ENCODE measurements around the gene HS3ST3B1. TPM values are rescaled to one million over a fixed set of nuclear protein-coding genes. Genes with fewer than 3 reads are reported as not detected.

The HS3ST3B1 gene
- total RNA-seq, 1 experiment from 2014 or later: 0.33 TPM

- H3K9me2 ChIP-seq (replicated peaks; ENCODE audit: low read length): no peaks in the 10 kb centered on the region
- intact Hi-C loops (cut with micrococcal nuclease): no loop called here
- H3K9me3 ChIP-seq (ENCODE audit: low read length): no peaks in the 10 kb centered on the region
- no TSS peak for BruUV-seq (replicated peaks)
- no peaks in the 10 kb centered on the region for H3K36me3 ChIP-seq (ENCODE audit: low read depth, low read length)
- no peak for DNase-seq
- H3K4me2 ChIP-seq (ENCODE audit: low read length): no peak overlapping the region
- no peak for ATAC-seq
- no peaks in the 10 kb centered on the region for H3K4me1 ChIP-seq (ENCODE audit: insufficient read depth, low read length)
- no peak overlapping the region for H3K9ac ChIP-seq (ENCODE audit: low read length)
- no peak overlapping the region for H3K27ac ChIP-seq (ENCODE audit: low read length)
- ChIA-PET POLR2A (ENCODE audit: unreplicated experiment) (no interaction called here), CTCF (no interaction called here)
- no peaks in the 10 kb centered on the region for H3K79me2 ChIP-seq (ENCODE audit: low read length)
- no peak overlapping the region for H2AFZ ChIP-seq (ENCODE audit: low read length)
- TF ChIP-seq EZH2 (IDR thresholded peaks at IDR 0.05; ENCODE audit: low read length, unreplicated experiment) (no peak), CTCF (conservative IDR thresholded peaks at IDR 0.05; ENCODE audit: low read depth, low read length) (no peak), EZH2phosphoT487 (IDR thresholded peaks at IDR 0.05; ENCODE audit: borderline replicate concordance, low read length) (no peak)
- H3K27me3 ChIP-seq (ENCODE audit: low read length): peaks cover 12% of the 10 kb centered on the region; the same call in 1 of the 2 replicates
- H3K4me3 ChIP-seq (ENCODE audit: low read length): no peak overlapping the region
- H4K20me1 ChIP-seq (ENCODE audit: low read length): no peaks in the 10 kb centered on the region
- H3F3A ChIP-seq (ENCODE audit: low read length, unreplicated experiment): no peaks in the 10 kb centered on the region
Observed at GRCh38 chr17:14361945-14362508, 61.1 kb downstream of the HS3ST3B1 start.

GRCh38 chr17:14366199-14366598, 65.3 kb downstream of the HS3ST3B1 start:
- POLR2A ChIA-PET (ENCODE audit: unreplicated experiment): no interaction called here
- Histone ChIP-seq H3K9me2 (replicated peaks; ENCODE audit: low read length) (no peaks in the 10 kb centered on the region), H2AFZ (ENCODE audit: low read length) (no peak overlapping the region), H3K9me3 (ENCODE audit: low read length) (no peaks in the 10 kb centered on the region), H3K4me2 (ENCODE audit: low read length) (no peak overlapping the region), H3K79me2 (ENCODE audit: low read length) (no peaks in the 10 kb centered on the region), H3K36me3 (ENCODE audit: low read depth, low read length) (no peaks in the 10 kb centered on the region), H4K20me1 (ENCODE audit: low read length) (no peaks in the 10 kb centered on the region), H3K9ac (ENCODE audit: low read length) (no peak overlapping the region), H3F3A (ENCODE audit: low read length, unreplicated experiment) (no peaks in the 10 kb centered on the region), H3K27ac (ENCODE audit: low read length) (no peak overlapping the region), H3K4me1 (ENCODE audit: insufficient read depth, low read length) (no peaks in the 10 kb centered on the region), H3K27me3 (ENCODE audit: low read length) (peaks cover 12% of the 10 kb centered on the region; the same call in 1 of the 2 replicates), H3K4me3 (ENCODE audit: low read length) (no peak overlapping the region)
- no peak for DNase-seq
- BruUV-seq (replicated peaks): no TSS peak
- ATAC-seq: no peak
- intact Hi-C loops (cut with micrococcal nuclease): no loop called here
- CTCF ChIA-PET: no interaction called here
- TF ChIP-seq CTCF (conservative IDR thresholded peaks at IDR 0.05; ENCODE audit: low read depth, low read length) (no peak), EZH2 (IDR thresholded peaks at IDR 0.05; ENCODE audit: low read length, unreplicated experiment) (no peak), EZH2phosphoT487 (IDR thresholded peaks at IDR 0.05; ENCODE audit: borderline replicate concordance, low read length) (no peak)

- no peaks in the 10 kb centered on the region for H3K9me2 ChIP-seq (replicated peaks; ENCODE audit: low read length)
- POLR2A ChIA-PET (ENCODE audit: unreplicated experiment): no interaction called here
Observed at GRCh38 chr17:14372461-14372860, 71.6 kb downstream of the HS3ST3B1 start.

More at GRCh38 chr17:14372461-14372860, 71.6 kb downstream of the HS3ST3B1 start:
- no peak overlapping the region for H3K4me3 ChIP-seq (ENCODE audit: low read length)
- no peaks in the 10 kb centered on the region for H3K79me2 ChIP-seq (ENCODE audit: low read length)
- H3K9me3 ChIP-seq (ENCODE audit: low read length): no peaks in the 10 kb centered on the region
- DNase-seq (no peak), ATAC-seq (no peak)
- H4K20me1 ChIP-seq (ENCODE audit: low read length): no peaks in the 10 kb centered on the region
- H2AFZ ChIP-seq (ENCODE audit: low read length): no peak overlapping the region
- TF ChIP-seq EZH2phosphoT487 (IDR thresholded peaks at IDR 0.05; ENCODE audit: borderline replicate concordance, low read length): no peak
- no peak for TF ChIP-seq CTCF (conservative IDR thresholded peaks at IDR 0.05; ENCODE audit: low read depth, low read length)
- TF ChIP-seq EZH2 (IDR thresholded peaks at IDR 0.05; ENCODE audit: low read length, unreplicated experiment): no peak
- H3K9ac ChIP-seq (ENCODE audit: low read length): no peak overlapping the region
- no peaks in the 10 kb centered on the region for H3K4me1 ChIP-seq (ENCODE audit: insufficient read depth, low read length)
- no TSS peak for BruUV-seq (replicated peaks)
- H3K27ac ChIP-seq (ENCODE audit: low read length): no peak overlapping the region
- intact Hi-C loops (cut with micrococcal nuclease): no loop called here
- CTCF ChIA-PET: no interaction called here
- no peaks in the 10 kb centered on the region for H3K36me3 ChIP-seq (ENCODE audit: low read depth, low read length)
- H3K4me2 ChIP-seq (ENCODE audit: low read length): no peak overlapping the region
- peaks cover 60% of the 10 kb centered on the region for H3K27me3 ChIP-seq (ENCODE audit: low read length)
- no peaks in the 10 kb centered on the region for H3F3A ChIP-seq (ENCODE audit: low read length, unreplicated experiment)
